Psoas muscle (tissue), 8 donors: ENCODE data around the gene DDX25. TPM values are rescaled to one million over a fixed set of nuclear protein-coding genes. Genes with fewer than 3 reads are reported as not detected.

Experiments
- ATAC-seq, 4 donors: fragments of 200-7000 bp; cut with Tn5 transposase; one replicate each; pipeline ENCODE4 v1.9.1; 2020; ENCODE audit warnings: moderate library complexity in 3 of 4, mild to moderate bottlenecking in 2 of 4
- DNase-seq, 2 donors: peaks; one replicate each; pipeline ENCODE4 v3.0.0-alpha.2; 2020
- H3K27ac ChIP-seq: fragments of 200-600 bp; one replicate; pipeline ENCODE4 v1.8.0; 2022
- H3K27me3 ChIP-seq, 3 donors: fragments of 200-600 bp in 1 of 3; one replicate each; pipeline versions ENCODE4 v1.6.1 to v1.8.0; 2013 to 2022; ENCODE audit warnings: low read length in 2 of 3, mild to moderate bottlenecking in 2 of 3, moderate library complexity in 1 of 3; ENCODE audit not compliant: insufficient read depth in 3 of 3
- H3K36me3 ChIP-seq, 2 donors: fragments of 200-600 bp in 1 of 2; one replicate each; pipeline versions ENCODE4 v1.6.1 to v1.8.0; 2013 to 2022; ENCODE audit warnings: low read depth in 1 of 2, mild to moderate bottlenecking in 1 of 2, moderate library complexity in 1 of 2; ENCODE audit not compliant: insufficient read depth in 1 of 2
- H3K4me1 ChIP-seq: fragments of 200-600 bp; one replicate; pipeline ENCODE4 v1.8.0; 2022
- H3K4me3 ChIP-seq: fragments of 200-600 bp; one replicate; pipeline ENCODE4 v1.8.0; 2022; ENCODE audit warnings: mild to moderate bottlenecking
- H3K9me3 ChIP-seq: fragments of 200-600 bp; one replicate; pipeline ENCODE4 v1.8.0; 2022
- WGBS, 3 donors: extraction: QIAGEN DNeasy Blood & Tissue Kit; methylation state at CpG; one replicate each; pipeline versions ENCODE4 v1.1.6 to v1.1.7; 2013; 5-methylcytosine and 5-hydroxymethylcytosine counted together
- intact Hi-C, 2 donors: fragments of 100-400 bp; cut with DNase I; formaldehyde crosslinking; loops; one replicate each; pipeline versions ENCODE4 v1.11.0 to v1.14.2; 2022
- polyA plus RNA-seq, 3 donors: library from polyadenylated mRNA; stranded (reverse); fragments of 200-250 nt; gene quantifications; one replicate each; pipeline ENCODE4 v1.2.3, GENCODE V29; 2013
- total RNA-seq, 4 donors: library from RNA; stranded (reverse); fragmentation: NEBNext Ultra II Directional in 2 of 4; extraction: Animal tissue kit (Norgen Biotek cat#: 25700) in 2 of 4; gene quantifications; one replicate each; pipeline versions ENCODE4 v1.2.1 to v1.2.4, GENCODE V29; 2021 to 2023
- TF ChIP-seq, protein P1 (sequence below): fragments of 200-600 bp; IDR thresholded peaks from one replicate; pipeline ENCODE4 v1.8.0; 2022; ENCODE audit warnings: antibody characterized with exemption
- donor health status: healthy with polysubstance abuse.
- donor health status: DM: no; HTN: no; CAD: no; lungs with moderate emphysema.
- donor health status: Bipolar disorder and iron deficiency.
- donor health status: healthy.
- donor health status: DM: yes; HTN: yes; CAD: no.
- donor health status: DM: no; HTN: no; CAD: no.
- donor health status: DM: no; HTN: no; CAD: no.
- donor health status: DM: yes; HTN: yes; CAD: no.

Gene DDX25
- total and polyA plus RNA-seq, 7 donors, result 0.01 TPM; not detected in 6

DNA sequence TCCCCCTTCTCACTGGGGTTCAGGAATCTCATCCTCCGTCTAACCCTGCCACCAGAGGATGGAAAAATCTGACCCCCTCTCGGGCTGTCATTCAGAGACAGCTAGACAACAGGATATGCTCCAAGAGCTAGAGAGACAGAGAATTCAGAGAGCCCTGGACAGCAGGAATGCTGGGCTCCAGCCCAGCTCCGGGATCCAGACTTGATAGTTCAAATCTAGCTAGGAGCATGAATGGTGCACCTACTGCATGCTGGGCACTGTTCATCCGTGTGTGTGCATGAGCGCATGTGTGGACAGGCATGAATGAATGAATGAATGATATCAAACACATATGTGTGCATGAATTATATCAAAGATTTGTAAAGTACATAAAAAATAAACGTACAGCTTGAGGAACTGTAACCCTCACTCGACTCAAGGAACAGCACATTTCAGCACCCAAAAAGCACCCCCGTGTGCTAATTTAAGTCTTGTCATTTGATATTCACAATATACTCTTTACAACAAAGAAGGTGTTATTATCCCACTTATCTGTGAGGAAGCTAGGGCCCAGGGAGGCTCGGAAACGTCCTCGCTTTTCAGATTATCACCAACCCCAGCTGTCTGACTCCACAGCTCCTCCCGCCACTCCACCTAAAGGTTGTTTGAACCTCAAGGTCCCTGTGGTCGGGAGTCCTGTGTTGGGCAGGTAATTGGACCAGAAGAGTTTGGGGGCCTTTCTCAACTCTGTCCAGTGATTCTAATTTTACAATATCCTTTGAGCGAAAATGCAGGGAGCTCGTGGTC is 40.9 kb downstream of the DDX25 start:
- no peak for DNase-seq
- intact Hi-C loops, result loop anchor here in 1 of 2 donors (10.0 kb wide), 2 partner anchors 120 to 170 kb away; partner anchors contain the start of gene CDON
- ATAC-seq, result no peak
- Histone ChIP-seq H3K9me3 (no peaks in the 10 kb centered on the region), H3K4me3 (no peak overlapping the region), H3K36me3 (no peaks in the 10 kb centered on the region), H3K4me1 (no peaks in the 10 kb centered on the region), H3K27ac (no peak overlapping the region), H3K27me3 (no peaks in the 10 kb centered on the region)
- 68 to 77% (median 73%) methylated on average over 15 of the region's 15 CpGs for WGBS, 3 donors
- TF ChIP-seq, protein P1, sequence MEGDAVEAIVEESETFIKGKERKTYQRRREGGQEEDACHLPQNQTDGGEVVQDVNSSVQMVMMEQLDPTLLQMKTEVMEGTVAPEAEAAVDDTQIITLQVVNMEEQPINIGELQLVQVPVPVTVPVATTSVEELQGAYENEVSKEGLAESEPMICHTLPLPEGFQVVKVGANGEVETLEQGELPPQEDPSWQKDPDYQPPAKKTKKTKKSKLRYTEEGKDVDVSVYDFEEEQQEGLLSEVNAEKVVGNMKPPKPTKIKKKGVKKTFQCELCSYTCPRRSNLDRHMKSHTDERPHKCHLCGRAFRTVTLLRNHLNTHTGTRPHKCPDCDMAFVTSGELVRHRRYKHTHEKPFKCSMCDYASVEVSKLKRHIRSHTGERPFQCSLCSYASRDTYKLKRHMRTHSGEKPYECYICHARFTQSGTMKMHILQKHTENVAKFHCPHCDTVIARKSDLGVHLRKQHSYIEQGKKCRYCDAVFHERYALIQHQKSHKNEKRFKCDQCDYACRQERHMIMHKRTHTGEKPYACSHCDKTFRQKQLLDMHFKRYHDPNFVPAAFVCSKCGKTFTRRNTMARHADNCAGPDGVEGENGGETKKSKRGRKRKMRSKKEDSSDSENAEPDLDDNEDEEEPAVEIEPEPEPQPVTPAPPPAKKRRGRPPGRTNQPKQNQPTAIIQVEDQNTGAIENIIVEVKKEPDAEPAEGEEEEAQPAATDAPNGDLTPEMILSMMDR, result no peak

DNA sequence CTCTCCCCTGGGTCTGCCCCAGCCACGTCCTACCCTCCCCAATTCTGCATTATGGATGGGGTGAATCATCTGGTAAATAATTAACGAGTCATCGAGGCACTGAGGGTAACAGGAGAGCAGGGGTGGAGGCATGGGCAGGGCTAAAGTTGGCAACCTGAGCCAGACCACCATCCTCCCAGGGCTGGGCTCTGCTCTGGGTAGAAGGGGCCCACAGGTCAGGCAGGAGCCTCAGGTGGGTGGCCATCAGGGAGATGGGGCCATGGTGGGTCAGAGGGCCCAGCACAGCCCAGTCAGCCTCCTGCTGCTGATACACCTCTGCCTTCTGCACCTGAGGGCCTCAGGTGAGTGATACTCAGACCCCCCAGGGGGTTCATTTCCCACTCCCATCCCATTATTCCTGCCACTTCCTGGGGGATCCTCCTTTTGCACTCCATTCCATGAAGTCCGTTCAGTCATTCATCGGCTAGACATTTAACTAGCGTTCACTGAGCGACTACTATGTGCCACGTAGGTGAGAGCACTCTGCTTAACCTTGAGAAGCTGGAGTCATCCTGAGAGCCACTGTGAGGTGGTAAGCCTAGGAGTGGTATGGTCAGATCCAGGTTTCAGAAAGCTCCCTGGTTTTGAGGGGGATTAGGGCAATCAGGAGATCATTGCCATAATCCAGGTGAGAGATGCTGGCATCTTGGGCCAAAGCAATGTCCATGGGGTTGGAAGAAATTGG is 41.7 kb downstream of the DDX25 start, which contains the start of gene VSIG10L2:
TSS of gene VSIG10L2 (plus strand) at position 248 of the 724 bp plus-strand sequence. CDS start at position 260, 12 bp downstream.
- DNase-seq, result no peak
- intact Hi-C loops, result loop anchor here in 1 of 2 donors (10.0 kb wide), 2 partner anchors 119 to 169 kb away; partner anchors contain the start of gene CDON
- no peak within 1 kb of the TSS for H3K27ac ChIP-seq

DNA sequence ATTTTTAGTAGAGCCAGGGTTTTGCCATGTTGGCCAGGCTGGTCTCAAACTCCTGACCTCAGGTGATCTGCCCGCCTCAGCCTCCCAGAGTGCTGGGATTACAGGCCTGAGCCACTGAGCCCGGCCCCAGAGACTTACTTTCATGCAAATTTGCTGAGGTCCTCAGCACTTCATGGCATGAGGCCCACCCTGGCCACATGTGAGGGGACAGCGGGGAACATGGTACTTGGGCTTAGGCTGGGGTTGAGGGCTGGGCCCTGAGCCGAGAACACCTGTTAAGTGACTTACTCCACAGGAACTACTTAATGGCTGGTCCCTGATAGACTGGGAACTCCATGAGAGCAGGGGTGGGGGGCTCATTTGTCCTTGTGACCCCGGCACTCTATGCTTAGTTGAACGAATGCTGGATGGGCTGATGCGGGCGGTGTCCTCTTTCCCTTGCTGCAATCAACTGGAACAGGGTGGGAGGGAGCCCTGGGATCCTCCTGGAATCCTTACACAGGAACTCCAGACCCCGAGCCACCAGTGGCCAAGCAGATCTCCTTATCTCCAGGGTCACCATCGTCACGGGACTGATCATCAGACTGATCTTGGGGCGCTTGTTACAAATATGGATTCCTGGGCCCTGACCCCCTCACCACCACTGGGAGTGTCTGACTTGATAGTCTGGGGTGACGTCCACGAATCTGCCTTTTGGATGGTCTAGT is 42.6 kb downstream of the DDX25 start:
- ATAC-seq (no peak), DNase-seq (no peak)
- no peaks in the 10 kb centered on the region for H3K27me3 ChIP-seq
- no peak overlapping the region for H3K4me3 ChIP-seq
- no peaks in the 10 kb centered on the region for H3K36me3 ChIP-seq
- TF ChIP-seq, protein P1, result no peak
- intact Hi-C loops, result loop anchor here in 1 of 2 donors (10.0 kb wide), 2 partner anchors 118 to 168 kb away; partner anchors contain the start of gene CDON
- no peak overlapping the region for H3K27ac ChIP-seq
- WGBS, 3 donors, result 91 to 93% (median 92%) methylated on average over 14 of the region's 14 CpGs
- H3K9me3 ChIP-seq, result no peaks in the 10 kb centered on the region
- H3K4me1 ChIP-seq, result no peaks in the 10 kb centered on the region

More for the DNA sequence above, 41.7 kb downstream of the DDX25 start, which contains the start of gene VSIG10L2:
- no peaks in the 10 kb centered on the region for H3K27me3 ChIP-seq
- no peak within 1 kb of the TSS for H3K4me3 ChIP-seq
- ATAC-seq, result no peak
- H3K36me3 ChIP-seq, result no peaks in the 10 kb centered on the region
- no peaks in the 10 kb centered on the region for H3K9me3 ChIP-seq
- WGBS, 3 donors, result 85 to 90% (median 88%) methylated on average over 8 of the region's 8 CpGs
- no peaks in the 10 kb centered on the region for H3K4me1 ChIP-seq
- TF ChIP-seq, protein P1, result no peak

DNA sequence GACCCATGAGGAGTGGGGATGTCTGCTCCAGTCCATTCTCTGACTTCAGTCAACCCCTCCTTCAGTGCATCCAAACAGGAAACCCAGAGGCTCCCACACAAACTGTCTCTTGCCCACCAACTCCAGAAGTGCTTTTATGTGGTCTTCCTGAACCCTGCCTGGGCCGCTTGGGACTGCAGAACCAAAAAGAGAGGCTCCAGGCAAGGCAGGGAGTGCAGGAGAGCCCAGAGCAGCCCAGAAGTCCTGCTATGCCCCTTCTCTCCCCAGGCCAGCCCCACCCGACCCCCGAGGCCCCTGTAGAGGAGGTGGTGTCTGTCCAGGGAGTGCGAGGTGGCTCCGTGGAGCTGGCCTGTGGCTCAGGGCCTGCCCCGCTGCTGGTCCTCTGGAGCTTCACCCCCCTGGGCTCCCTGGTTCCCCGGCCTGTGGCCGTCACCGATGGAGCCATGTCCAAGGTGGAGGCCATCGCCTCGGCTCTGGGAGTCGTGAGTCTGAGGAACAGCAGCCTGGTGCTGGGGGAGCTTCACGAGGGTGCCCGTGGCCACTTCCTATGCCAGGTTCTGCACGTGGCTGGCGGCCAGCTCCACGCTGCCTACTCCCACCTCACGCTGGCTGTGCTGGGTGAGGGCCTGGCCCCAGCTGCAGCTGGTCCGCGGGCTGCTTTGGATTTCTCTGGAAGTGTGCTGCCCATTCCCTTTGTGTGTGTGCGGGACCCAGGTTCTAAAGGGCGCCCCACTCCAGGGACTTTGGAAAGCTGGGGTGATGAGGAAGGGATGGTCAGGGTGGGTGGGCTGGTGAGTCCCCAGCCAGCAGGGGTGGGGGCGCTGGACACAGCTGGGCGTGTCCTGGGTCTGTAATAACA is 43.3 kb downstream of the DDX25 start:
- H3K36me3 ChIP-seq, result no peaks in the 10 kb centered on the region
- DNase-seq, result no peak

More for the DNA sequence above, 43.3 kb downstream of the DDX25 start:
- H3K27me3 ChIP-seq, result no peaks in the 10 kb centered on the region
- H3K4me3 ChIP-seq, result no peak overlapping the region
- H3K27ac ChIP-seq, result no peak overlapping the region
- H3K4me1 ChIP-seq, result no peaks in the 10 kb centered on the region
- 82 to 84% (median 82%) methylated on average over 23 to 24 of the region's 24 CpGs for WGBS, 3 donors
- ATAC-seq, result no peak
- intact Hi-C loops, result loop anchor here in 1 of 2 donors (10.0 kb wide), 2 partner anchors 117 to 167 kb away; partner anchors contain the start of gene CDON
- no peaks in the 10 kb centered on the region for H3K9me3 ChIP-seq
- TF ChIP-seq, protein P1, result no peak
